ENCODE data around the gene COL6A5.
"Not testable (repeated sequence)": the region's sequence is repeated elsewhere in the genome, so short reads cannot be mapped to it uniquely, and the experiment has no call there.

COL6A5 gene

GRCh38 chr3:130389743-130390478, 44.4 kb downstream of the COL6A5 start:
- no peak for DNase-seq (ENCODE audit: low spot score)

- no peak for DNase-seq (ENCODE audit: low spot score)
Observed at GRCh38 chr3:130392266-130392665, 46.8 kb downstream of the COL6A5 start.

- DNase-seq (ENCODE audit: low spot score) = no peak
Observed at GRCh38 chr3:130393594-130393993, 48.1 kb downstream of the COL6A5 start.

- DNase-seq (ENCODE audit: low spot score) = no peak
Observed at GRCh38 chr3:130395331-130395730, 49.9 kb downstream of the COL6A5 start.

- DNase-seq (ENCODE audit: low spot score) = no peak
Observed at GRCh38 chr3:130395916-130396315, 50.4 kb downstream of the COL6A5 start.

GRCh38 chr3:130404401-130404800, 58.9 kb downstream of the COL6A5 start:
- no peak for DNase-seq (ENCODE audit: low spot score)

GRCh38 chr3:130405956-130406355, 60.5 kb downstream of the COL6A5 start:
- DNase-seq (ENCODE audit: low spot score) = no peak

GRCh38 chr3:130408253-130408652, 62.8 kb downstream of the COL6A5 start:
- DNase-seq (ENCODE audit: low spot score) = not testable (repeated sequence)

GRCh38 chr3:130411320-130411719, 65.8 kb downstream of the COL6A5 start:
- DNase-seq (ENCODE audit: low spot score) = no peak

- no peak for DNase-seq (ENCODE audit: low spot score)
Observed at GRCh38 chr3:130412991-130413560, 67.6 kb downstream of the COL6A5 start.

GRCh38 chr3:130414457-130414856, 69.0 kb downstream of the COL6A5 start:
- DNase-seq (ENCODE audit: low spot score) = no peak

GRCh38 chr3:130420466-130420865, 75.0 kb downstream of the COL6A5 start:
- DNase-seq (ENCODE audit: low spot score) = no peak

GRCh38 chr3:130423064-130423463, 77.6 kb downstream of the COL6A5 start:
- no peak for DNase-seq (ENCODE audit: low spot score)

GRCh38 chr3:130424837-130425236, 79.4 kb downstream of the COL6A5 start:
- DNase-seq (ENCODE audit: low spot score) = no peak

GRCh38 chr3:130425484-130425883, 80.0 kb downstream of the COL6A5 start:
- no peak for DNase-seq (ENCODE audit: low spot score)

- DNase-seq (ENCODE audit: low spot score) = no peak
Observed at GRCh38 chr3:130426206-130426605, 80.7 kb downstream of the COL6A5 start.

- DNase-seq (ENCODE audit: low spot score) = no peak
Observed at GRCh38 chr3:130428871-130429712, 83.6 kb downstream of the COL6A5 start.

- no peak for DNase-seq (ENCODE audit: low spot score)
Observed at GRCh38 chr3:130429713-130430023, 84.2 kb downstream of the COL6A5 start.

GRCh38 chr3:130430266-130430665, 84.8 kb downstream of the COL6A5 start:
- no peak for DNase-seq (ENCODE audit: low spot score)

- not testable (repeated sequence) for DNase-seq (ENCODE audit: low spot score)
Observed at GRCh38 chr3:130432086-130432485, 86.6 kb downstream of the COL6A5 start.

- DNase-seq (ENCODE audit: low spot score) = no peak
Observed at GRCh38 chr3:130433306-130433705, 87.8 kb downstream of the COL6A5 start.

GRCh38 chr3:130442284-130442683, 96.8 kb downstream of the COL6A5 start:
- no peak for DNase-seq (ENCODE audit: low spot score)

- not testable (repeated sequence) for DNase-seq (ENCODE audit: low spot score)
Observed at GRCh38 chr3:130446840-130447239, 101.4 kb downstream of the COL6A5 start.

All from Ammon's horn (tissue), 1 donor.